Suprapubic skin (tissue), 4 donors: ENCODE data around the gene SOX8. TPM values are rescaled to one million over a fixed set of nuclear protein-coding genes. Genes with fewer than 3 reads are reported as not detected.

Source experiments
- DNase-seq, 2 donors: peaks; one replicate each; pipeline ENCODE4 v3.0.0-alpha.2; 2019; ENCODE audit warnings: low spot score in 2 of 2
- H3K27ac ChIP-seq: fragments of 200-600 bp; sonication (generic); one replicate; pipeline ENCODE4 v1.5.1; 2019
- H3K27me3 ChIP-seq: fragments of 200-600 bp; sonication (generic); one replicate; pipeline ENCODE4 v1.5.1; 2019
- H3K36me3 ChIP-seq: fragments of 200-600 bp; sonication (generic); one replicate; pipeline ENCODE4 v1.5.1; 2019
- H3K4me1 ChIP-seq: fragments of 200-600 bp; sonication (generic); one replicate; pipeline ENCODE4 v1.5.1; 2019
- H3K4me3 ChIP-seq: fragments of 200-600 bp; sonication (generic); one replicate; pipeline ENCODE4 v1.5.1; 2019; ENCODE audit warnings: mild to moderate bottlenecking
- H3K9me3 ChIP-seq: fragments of 200-600 bp; sonication (generic); one replicate; pipeline ENCODE4 v1.5.1; 2019
- EP300 ChIP-seq: sonication (generic); formaldehyde crosslinking; IDR thresholded peaks from one replicate; pipeline ENCODE4 v1.6.1; 2017; ENCODE audit warnings: antibody characterized with exemption
- POLR2A ChIP-seq, 2 donors: fragments of 450-650 bp; IDR thresholded peaks; one replicate each; pipeline ENCODE4 v1.6.1; 2017; ENCODE audit warnings: antibody characterized with exemption in 2 of 2, mild to moderate bottlenecking in 2 of 2, moderate library complexity in 2 of 2
- POLR2AphosphoS5 ChIP-seq, 3 donors: sonication (generic); formaldehyde crosslinking; IDR thresholded peaks; one replicate each; pipeline ENCODE4 v1.6.1; 2017; ENCODE audit warnings: antibody characterized with exemption in 3 of 3
- WGBS: methylation state at CpG from one replicate; pipeline ENCODE4 v1.1.5; 2018; 5-methylcytosine and 5-hydroxymethylcytosine counted together
- total RNA-seq, 4 donors: library from RNA; depleted of rRNA; stranded (reverse); fragments of >200 nt; gene quantifications; one replicate each; pipeline ENCODE4 v1.1.0, GENCODE V29; 2016
- TF ChIP-seq, protein P1 (sequence below), 2 donors: fragments of 200-600 bp in 1 of 2; fragments of 450-650 bp in 1 of 2; sonication (generic) in 1 of 2; IDR thresholded peaks; one replicate each; pipeline ENCODE4 v1.5.1; 2016 to 2019; ENCODE audit warnings: antibody characterized with exemption in 2 of 2, mild to moderate bottlenecking in 1 of 2, moderate library complexity in 1 of 2

The SOX8 gene
- total RNA-seq, 4 donors from 2014 or later, result 4.0 to 12.2 (median 7.3) TPM

DNA sequence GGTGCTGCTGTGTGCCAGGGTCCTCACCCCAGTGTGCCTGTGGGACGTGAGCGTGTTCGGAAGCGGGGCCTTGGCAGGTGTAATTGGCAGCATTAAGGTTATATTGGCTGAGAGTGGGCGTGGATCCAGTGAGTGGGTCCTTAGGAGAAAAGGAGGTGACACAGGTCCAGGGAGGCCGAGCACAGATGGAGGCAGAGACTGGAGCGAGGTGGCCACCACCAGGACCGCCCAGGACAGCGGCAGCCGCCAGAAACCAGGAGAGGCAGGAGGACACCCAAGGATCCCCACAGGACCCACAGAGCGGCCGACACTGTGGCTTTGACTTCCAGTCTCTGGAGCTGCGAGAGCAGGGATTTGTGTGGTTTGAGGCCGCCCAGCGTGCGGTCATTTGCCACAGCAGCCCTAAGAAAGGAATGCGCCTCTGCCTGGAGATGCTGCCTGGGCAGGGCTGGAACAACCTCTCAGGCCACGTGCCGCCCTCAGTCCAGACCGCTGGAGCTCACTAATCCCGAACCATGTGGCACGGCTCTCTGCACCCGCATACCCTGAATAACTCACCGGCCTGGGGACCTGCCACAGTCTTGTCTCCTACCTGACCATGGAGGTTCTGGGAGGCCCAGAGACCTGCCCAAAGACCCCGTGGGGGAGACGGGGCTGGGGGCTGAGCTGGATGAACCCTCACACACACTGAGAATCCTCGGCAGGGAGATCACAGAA lies 45.4 kb downstream of the SOX8 start:
- H3K36me3 ChIP-seq, result no peaks in the 10 kb centered on the region
- DNase-seq, result no peak

DNA sequence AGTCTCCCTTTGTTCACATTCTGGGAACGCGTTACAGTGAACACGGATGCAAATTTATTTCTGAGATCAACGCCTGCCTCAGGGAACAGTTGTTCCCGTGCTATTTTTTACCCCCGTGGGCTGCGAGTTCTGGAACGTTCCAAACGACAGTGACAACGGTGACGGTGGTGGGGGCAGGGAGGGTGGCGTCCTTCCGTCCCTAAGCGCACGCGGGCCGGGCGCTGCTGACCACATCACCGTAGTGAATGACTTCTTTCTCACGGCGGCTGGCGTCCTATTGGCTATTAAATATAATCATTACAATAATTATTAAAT lies 45.9 kb downstream of the SOX8 start:
- Histone ChIP-seq H3K9me3 (no peaks in the 10 kb centered on the region), H3K4me1 (peaks cover 3% of the 10 kb centered on the region), H3K27me3 (peaks cover 84% of the 10 kb centered on the region), H3K27ac (no peak overlapping the region), H3K4me3 (no peak overlapping the region), H3K36me3 (no peaks in the 10 kb centered on the region)
- TF ChIP-seq POLR2AphosphoS5 (IDR thresholded peaks at IDR 0.05) (no peak), EP300 (no peak), POLR2A (IDR thresholded peaks at IDR 0.05) (no peak)
- TF ChIP-seq, protein P1, sequence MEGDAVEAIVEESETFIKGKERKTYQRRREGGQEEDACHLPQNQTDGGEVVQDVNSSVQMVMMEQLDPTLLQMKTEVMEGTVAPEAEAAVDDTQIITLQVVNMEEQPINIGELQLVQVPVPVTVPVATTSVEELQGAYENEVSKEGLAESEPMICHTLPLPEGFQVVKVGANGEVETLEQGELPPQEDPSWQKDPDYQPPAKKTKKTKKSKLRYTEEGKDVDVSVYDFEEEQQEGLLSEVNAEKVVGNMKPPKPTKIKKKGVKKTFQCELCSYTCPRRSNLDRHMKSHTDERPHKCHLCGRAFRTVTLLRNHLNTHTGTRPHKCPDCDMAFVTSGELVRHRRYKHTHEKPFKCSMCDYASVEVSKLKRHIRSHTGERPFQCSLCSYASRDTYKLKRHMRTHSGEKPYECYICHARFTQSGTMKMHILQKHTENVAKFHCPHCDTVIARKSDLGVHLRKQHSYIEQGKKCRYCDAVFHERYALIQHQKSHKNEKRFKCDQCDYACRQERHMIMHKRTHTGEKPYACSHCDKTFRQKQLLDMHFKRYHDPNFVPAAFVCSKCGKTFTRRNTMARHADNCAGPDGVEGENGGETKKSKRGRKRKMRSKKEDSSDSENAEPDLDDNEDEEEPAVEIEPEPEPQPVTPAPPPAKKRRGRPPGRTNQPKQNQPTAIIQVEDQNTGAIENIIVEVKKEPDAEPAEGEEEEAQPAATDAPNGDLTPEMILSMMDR (IDR thresholded peaks at IDR 0.05), result no peak
- DNase-seq, result no peak
- WGBS, result 76% methylated on average over 22 of the region's 22 CpGs

More for the DNA sequence above, 45.4 kb downstream of the SOX8 start:
- H3K9me3 ChIP-seq, result no peaks in the 10 kb centered on the region
- no peak overlapping the region for H3K27ac ChIP-seq
- peaks cover 89% of the 10 kb centered on the region for H3K27me3 ChIP-seq
- TF ChIP-seq, protein P1 (IDR thresholded peaks at IDR 0.05), result no peak
- TF ChIP-seq POLR2A (IDR thresholded peaks at IDR 0.05) (no peak), EP300 (no peak), POLR2AphosphoS5 (IDR thresholded peaks at IDR 0.05) (no peak)
- no peak overlapping the region for H3K4me3 ChIP-seq
- WGBS, result 64% methylated on average over 11 of the region's 27 CpGs
- peaks cover 7% of the 10 kb centered on the region for H3K4me1 ChIP-seq

DNA sequence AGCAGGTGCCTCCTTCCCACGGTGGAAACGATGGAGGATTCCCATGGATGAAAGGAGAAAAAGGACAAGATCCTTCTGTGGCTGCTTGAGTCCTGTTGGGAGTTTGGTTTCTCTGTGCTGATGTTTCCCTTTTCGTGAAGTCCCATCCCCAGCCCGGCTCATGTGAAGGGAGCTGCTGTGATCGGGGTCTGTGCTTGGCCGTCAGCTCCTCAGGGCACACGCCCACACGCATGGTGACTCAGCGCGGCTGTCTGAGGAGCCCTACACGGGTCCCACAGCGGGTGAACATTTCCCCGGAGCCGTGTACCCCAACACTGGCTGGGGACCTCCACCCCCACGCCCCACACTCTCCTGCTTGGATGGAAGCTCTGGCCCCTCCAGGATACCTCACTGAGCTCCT lies 46.5 kb downstream of the SOX8 start:
- no peak for DNase-seq
- Histone ChIP-seq H3K27ac (no peak overlapping the region), H3K27me3 (peaks cover 78% of the 10 kb centered on the region), H3K4me1 (peaks cover 3% of the 10 kb centered on the region), H3K9me3 (no peaks in the 10 kb centered on the region), H3K36me3 (no peaks in the 10 kb centered on the region), H3K4me3 (no peak overlapping the region)
- WGBS, result 30% methylated on average over 15 of the region's 15 CpGs
- TF ChIP-seq, protein P1 (IDR thresholded peaks at IDR 0.05), result no peak
- TF ChIP-seq POLR2AphosphoS5 (IDR thresholded peaks at IDR 0.05) (no peak), EP300 (no peak), POLR2A (IDR thresholded peaks at IDR 0.05) (no peak)

DNA sequence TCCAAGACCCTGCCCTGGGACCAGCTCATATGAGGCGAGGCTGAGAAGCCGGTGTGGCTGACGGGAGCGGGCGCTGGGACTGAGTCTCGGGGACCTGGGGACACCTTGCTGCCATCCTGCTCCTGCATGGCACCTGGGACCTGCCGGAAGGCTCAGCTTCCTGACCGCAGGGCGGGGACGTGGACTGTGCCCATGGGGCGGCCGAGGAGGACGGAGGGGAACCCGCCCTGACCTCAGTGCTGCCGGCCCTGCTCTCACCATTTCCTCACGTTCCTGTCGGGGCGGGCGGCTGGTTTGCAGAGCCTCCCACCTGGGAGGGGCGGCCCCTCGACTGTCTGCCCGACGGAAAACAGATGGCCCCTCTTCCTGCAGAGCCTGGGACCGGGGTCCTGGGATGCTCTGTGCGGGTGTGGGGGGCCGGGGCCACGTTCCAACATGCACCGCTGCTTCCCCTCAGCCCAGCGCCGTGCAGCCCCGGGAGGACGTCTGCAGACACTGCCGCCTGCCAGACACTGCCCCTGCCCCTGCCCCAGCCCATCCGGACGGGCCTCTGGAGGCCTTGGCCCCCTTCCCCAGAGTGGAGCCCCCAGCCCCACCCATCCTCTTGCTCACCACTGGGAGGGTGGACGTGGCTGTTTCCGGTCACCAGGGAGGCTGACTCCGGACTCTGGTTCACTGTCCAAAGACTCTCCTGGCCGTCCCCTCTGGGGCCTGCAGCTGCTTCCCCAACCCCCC lies 47.1 kb downstream of the SOX8 start:
- DNase-seq, result no peak
- Histone ChIP-seq H3K27ac (no peak overlapping the region), H3K36me3 (no peaks in the 10 kb centered on the region), H3K4me3 (no peak overlapping the region), H3K9me3 (no peaks in the 10 kb centered on the region), H3K27me3 (peaks cover 74% of the 10 kb centered on the region), H3K4me1 (peaks cover 3% of the 10 kb centered on the region)
- TF ChIP-seq POLR2AphosphoS5 (IDR thresholded peaks at IDR 0.05) (no peak), EP300 (no peak), POLR2A (IDR thresholded peaks at IDR 0.05) (no peak)
- TF ChIP-seq, protein P1 (IDR thresholded peaks at IDR 0.05), result no peak
- no CpG with 5 or more reads among the region's 39 CpGs for WGBS

DNA sequence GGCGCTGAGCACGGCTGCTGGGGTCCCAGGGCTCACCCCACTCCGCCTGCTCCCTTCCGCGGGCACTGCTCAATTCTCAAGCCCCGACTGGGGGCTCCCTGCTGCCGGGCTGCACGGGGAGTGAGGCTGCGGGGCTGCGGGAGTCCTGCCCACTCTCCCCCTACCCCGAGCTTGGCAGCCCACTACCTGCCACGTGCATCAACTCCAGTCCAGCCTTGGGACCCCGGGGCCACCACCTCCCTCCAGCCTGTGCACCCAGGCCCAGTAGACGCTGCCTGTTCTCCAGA lies 47.6 kb downstream of the SOX8 start:
- H3K27me3 ChIP-seq, result peaks cover 70% of the 10 kb centered on the region
- 60% methylated on average over 1 of the region's 14 CpGs for WGBS

More for the DNA sequence above, 47.6 kb downstream of the SOX8 start:
- no peak overlapping the region for H3K4me3 ChIP-seq
- no peaks in the 10 kb centered on the region for H3K36me3 ChIP-seq
- H3K9me3 ChIP-seq, result no peaks in the 10 kb centered on the region
- no peak for DNase-seq
- TF ChIP-seq POLR2A (IDR thresholded peaks at IDR 0.05) (no peak), POLR2AphosphoS5 (IDR thresholded peaks at IDR 0.05) (no peak), EP300 (no peak)
- TF ChIP-seq, protein P1 (IDR thresholded peaks at IDR 0.05), result no peak
- H3K4me1 ChIP-seq, result peaks cover 3% of the 10 kb centered on the region
- no peak overlapping the region for H3K27ac ChIP-seq
